AG09309 (cell line): ENCODE data around the gene LRCH1.

Experiments used
- DNase-seq: peaks from one replicate; pipeline ENCODE4 v3.0.0-alpha.2; 2010; ENCODE audit warnings: low read depth
- H3K4me3 ChIP-seq: 2 replicates; pipeline ENCODE4 v1.5.1; 2011; ENCODE audit warnings: mild to moderate bottlenecking, low read depth, low read length, moderate library complexity; ENCODE audit not compliant: control insufficient read depth
- TF ChIP-seq, protein P1 (sequence below): IDR thresholded peaks from 2 replicates; pipeline ENCODE4 v1.5.1; 2011; ENCODE audit warnings: mild to moderate bottlenecking, low read depth, low read length, inconsistent platforms; ENCODE audit not compliant: insufficient read depth, control insufficient read depth; ENCODE audit errors: missing control alignments

LRCH1 gene

DNA sequence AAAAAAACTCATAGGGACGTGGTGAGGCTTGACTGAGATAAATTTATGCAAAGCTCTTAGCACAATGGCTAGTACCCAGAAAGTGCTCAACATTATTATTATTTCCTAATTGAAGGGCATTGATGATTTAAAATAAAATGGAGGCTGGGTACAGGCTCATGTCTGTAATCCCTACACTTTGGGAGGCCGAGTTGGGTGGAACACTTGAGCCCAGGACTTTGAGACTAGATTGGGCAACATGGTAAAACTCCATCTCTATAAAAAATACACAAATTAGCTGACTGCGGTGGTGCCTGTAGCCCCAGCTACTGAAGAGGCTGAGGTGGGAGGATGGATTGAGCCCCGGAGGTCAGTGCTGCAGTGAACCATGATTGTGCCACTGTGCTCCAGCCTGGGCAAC lies 49.6 kb downstream of the LRCH1 start:
- H3K4me3 ChIP-seq, result no peak overlapping the region
- DNase-seq, result no peak
- TF ChIP-seq, protein P1, sequence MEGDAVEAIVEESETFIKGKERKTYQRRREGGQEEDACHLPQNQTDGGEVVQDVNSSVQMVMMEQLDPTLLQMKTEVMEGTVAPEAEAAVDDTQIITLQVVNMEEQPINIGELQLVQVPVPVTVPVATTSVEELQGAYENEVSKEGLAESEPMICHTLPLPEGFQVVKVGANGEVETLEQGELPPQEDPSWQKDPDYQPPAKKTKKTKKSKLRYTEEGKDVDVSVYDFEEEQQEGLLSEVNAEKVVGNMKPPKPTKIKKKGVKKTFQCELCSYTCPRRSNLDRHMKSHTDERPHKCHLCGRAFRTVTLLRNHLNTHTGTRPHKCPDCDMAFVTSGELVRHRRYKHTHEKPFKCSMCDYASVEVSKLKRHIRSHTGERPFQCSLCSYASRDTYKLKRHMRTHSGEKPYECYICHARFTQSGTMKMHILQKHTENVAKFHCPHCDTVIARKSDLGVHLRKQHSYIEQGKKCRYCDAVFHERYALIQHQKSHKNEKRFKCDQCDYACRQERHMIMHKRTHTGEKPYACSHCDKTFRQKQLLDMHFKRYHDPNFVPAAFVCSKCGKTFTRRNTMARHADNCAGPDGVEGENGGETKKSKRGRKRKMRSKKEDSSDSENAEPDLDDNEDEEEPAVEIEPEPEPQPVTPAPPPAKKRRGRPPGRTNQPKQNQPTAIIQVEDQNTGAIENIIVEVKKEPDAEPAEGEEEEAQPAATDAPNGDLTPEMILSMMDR, result no peak

DNA sequence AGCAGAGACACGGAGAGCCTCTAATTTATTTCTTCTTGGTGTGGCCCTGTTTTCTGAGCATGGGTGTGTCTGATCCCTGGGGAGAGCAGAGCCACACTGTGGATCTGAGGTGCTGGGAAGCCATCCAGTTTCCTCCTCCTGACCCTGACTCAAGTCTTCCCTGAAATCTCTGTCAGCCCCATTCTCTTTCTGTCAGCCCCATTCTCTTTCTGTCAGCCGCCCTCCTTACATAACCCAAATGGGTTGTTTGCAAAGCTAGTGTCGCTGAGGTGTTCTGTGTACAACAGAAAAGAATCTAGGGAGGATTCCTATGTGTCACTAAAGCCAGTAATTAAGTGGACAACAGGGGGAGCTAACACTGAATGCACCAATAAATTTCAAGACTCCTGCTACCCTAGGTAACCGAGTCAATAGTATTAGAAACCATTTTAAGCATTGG lies 50.2 kb downstream of the LRCH1 start:
- H3K4me3 ChIP-seq, result no peak overlapping the region
- TF ChIP-seq, protein P1, result peak; percentile 25
- DNase-seq, result no peak

DNA sequence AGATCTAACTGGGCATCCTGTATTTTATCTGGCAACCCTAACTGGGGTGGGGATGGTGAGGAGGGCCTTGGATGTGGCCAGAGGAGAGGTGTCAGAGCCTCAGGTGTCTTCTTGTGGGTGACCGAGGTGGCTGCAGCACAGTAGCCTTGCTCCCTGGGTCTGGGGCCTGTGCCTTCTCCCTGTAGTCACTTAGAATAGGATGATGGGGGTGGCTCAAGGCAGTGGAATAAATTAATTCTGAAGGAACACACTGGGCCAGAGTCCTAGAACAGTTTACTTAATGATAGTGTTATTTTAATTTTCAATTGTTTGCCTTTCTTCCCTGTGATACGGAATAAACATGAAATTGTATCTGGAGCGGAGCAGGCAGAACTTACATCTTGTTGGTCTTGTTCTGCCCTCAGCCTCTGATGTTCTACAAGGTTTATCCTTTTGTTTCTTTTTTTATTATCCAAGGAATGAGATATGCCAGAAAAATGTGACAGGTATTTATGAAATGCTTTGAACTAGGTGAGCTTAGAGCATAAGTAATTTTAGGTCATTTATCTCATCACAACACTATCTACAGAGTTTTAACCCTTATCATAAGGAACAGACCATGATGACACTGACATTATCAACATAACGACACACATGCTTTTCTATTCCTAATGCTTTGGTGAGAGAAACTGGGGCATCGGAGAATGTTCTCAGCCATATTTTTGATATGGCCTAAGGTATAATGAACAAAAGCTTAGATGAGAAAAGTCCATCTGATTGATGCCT lies 51.4 kb downstream of the LRCH1 start:
- H3K4me3 ChIP-seq, result no peak overlapping the region
- no peak for DNase-seq
- TF ChIP-seq, protein P1, result no peak

DNA sequence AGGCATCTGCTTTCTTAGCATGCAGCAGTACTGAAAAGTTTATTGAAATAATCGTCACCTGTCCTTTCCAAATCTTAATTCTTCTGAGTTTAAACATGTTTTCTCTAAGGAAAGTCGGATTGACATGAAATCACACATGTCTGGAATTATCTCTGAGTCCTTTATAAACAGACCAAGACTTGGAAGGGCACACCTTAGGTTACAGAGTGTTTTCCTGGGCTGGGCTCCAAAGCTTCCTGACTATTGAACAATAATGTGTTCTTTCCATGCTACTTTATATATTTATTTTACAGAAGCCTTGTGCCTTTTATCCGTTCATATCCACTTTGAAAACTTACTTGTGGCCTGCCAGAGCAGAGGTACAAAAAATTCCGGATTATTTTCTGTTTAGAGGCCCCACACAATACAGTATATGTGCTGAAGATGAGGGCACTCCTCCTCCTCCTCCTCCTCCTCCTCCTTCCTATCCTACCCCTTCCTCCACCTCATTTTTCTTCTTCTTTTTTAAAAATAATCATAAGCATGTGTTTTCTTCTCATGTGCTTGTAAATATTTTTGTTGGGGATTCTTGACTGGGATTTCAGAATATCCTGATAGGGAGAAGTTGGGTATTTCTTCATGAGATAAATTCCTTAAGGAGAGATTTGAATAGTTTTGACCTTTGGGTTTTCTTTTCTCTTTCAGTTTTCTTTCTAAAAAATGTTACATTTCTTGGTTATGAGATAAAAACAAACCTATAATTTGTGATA lies 52.3 kb downstream of the LRCH1 start:
- no peak overlapping the region for H3K4me3 ChIP-seq
- TF ChIP-seq, protein P1, result no peak
- no peak for DNase-seq

- TF ChIP-seq, protein P1, result no peak
- no peak for DNase-seq
- H3K4me3 ChIP-seq, result no peak overlapping the region
Observed at GRCh38 chr13:46605825-46606554, 53.0 kb downstream of the LRCH1 start.

DNA sequence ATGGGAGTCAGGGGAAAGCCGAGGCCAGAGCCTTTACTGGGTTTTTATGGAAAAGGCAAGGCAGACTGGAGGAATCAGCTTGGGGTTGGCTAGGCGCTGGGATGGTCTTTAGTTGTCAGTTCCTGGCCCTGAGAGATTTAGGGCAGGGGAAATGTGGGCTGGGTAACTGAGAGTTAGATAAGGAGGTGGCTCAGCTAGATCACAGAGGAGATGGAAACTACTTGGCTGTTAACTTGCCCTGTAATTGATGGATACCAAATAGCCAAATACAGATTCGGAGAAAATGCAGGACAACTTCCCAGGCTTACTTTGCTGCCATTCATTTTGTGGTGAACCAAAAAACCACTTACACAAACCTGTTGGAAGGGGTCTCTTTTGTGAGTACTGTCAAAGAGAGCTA lies 54.0 kb downstream of the LRCH1 start:
- no peak overlapping the region for H3K4me3 ChIP-seq
- no peak for DNase-seq
- TF ChIP-seq, protein P1, result no peak
